HepG2 (cell line): ENCODE measurements around the gene MC1R. TPM values are rescaled to one million over a fixed set of nuclear protein-coding genes. Genes with fewer than 3 reads are reported as not detected.

Source experiments
- DBP ChIP-seq: sonication (generic); formaldehyde crosslinking; IDR thresholded peaks from 2 replicates; pipeline ENCODE4 v1.4.0; 2020; ENCODE audit warnings: missing genetic modification reagents; ENCODE audit errors: not compliant biosample characterization
- KLF11 ChIP-seq: IDR thresholded peaks from 2 replicates; pipeline ENCODE4 v1.6.1; 2016; ENCODE audit warnings: missing compliant biosample characterization
- MIER2 ChIP-seq: IDR thresholded peaks from 2 replicates; pipeline ENCODE4 v1.6.1; 2016; ENCODE audit warnings: missing biosample characterization, missing genetic modification reagents
- PHF5A ChIP-seq: IDR thresholded peaks from one replicate; pipeline ENCODE4 v1.6.1; 2018; ENCODE audit warnings: low read depth, missing genetic modification reagents; ENCODE audit not compliant: unreplicated experiment
- RFXAP ChIP-seq: sonication (generic); formaldehyde crosslinking; IDR thresholded peaks from 2 replicates; pipeline ENCODE4 v1.4.0; 2020; ENCODE audit warnings: missing genetic modification reagents, borderline replicate concordance
- SOX13 ChIP-seq, 3 experiments: fragments of 450-650 bp in 1 of 3; sonication (generic) in 1 of 3; formaldehyde crosslinking in 1 of 3; IDR thresholded peaks in 2 of 3; conservative IDR thresholded peaks in 1 of 3; 2 replicates each; pipeline versions ENCODE4 v1.5.0 to v1.6.1; 2016 to 2020; ENCODE audit warnings: antibody characterized with exemption in 1 of 3, mild to moderate bottlenecking in 1 of 3, missing compliant biosample characterization in 1 of 3, missing genetic modification reagents in 1 of 3, moderate library complexity in 1 of 3
- ZBTB1 ChIP-seq: sonication (generic); formaldehyde crosslinking; IDR thresholded peaks from 2 replicates; pipeline ENCODE4 v1.4.0; 2020; ENCODE audit warnings: missing genetic modification reagents, borderline replicate concordance
- ZBTB7B ChIP-seq: sonication (generic); formaldehyde crosslinking; IDR thresholded peaks from 2 replicates; pipeline ENCODE4 v1.4.0; 2020; ENCODE audit warnings: missing genetic modification reagents
- ZC3H13 ChIP-seq: sonication (generic); formaldehyde crosslinking; IDR thresholded peaks from 2 replicates; pipeline ENCODE4 v1.8.1; 2023; ENCODE audit warnings: mild to moderate bottlenecking, missing genetic modification reagents, moderate library complexity
- ZZZ3 ChIP-seq: sonication (generic); formaldehyde crosslinking; IDR thresholded peaks from 2 replicates; pipeline ENCODE4 v1.4.0; 2020; ENCODE audit warnings: missing genetic modification reagents, mild to moderate bottlenecking, borderline replicate concordance
- polyA plus RNA-seq, 8 experiments: library from polyadenylated mRNA; depleted of rRNA in 3 of 8; stranded (reverse) in 7 of 8; unstranded in 1 of 8; fragments of >200 nt; fragmentation: Illumina TruSeq in 4 of 8; extraction: Trizol in 4 of 8; gene quantifications; 2 replicates each; pipeline versions ENCODE4 v1.2.1 to v1.2.3, GENCODE V29; 2011 to 2016; ENCODE audit warnings: low read depth in 4 of 8, missing spikeins in 1 of 8, mixed read lengths in 1 of 8; ENCODE audit not compliant: insufficient read depth in 1 of 8
- total RNA-seq, 5 experiments: library from RNA; depleted of rRNA; stranded (reverse); fragments of >200 nt; fragmentation: Illumina TruSeq; extraction: Trizol; gene quantifications; 2 replicates each; pipeline ENCODE4 v1.2.3, GENCODE V29; 2016; ENCODE audit warnings: low read depth in 1 of 5
- TF ChIP-seq, protein P1 (sequence below): sonication (generic); formaldehyde crosslinking; IDR thresholded peaks from 2 replicates; pipeline ENCODE4 v1.4.0; 2020; ENCODE audit warnings: missing genetic modification reagents
- TF ChIP-seq, protein P2 (sequence below): sonication (generic); formaldehyde crosslinking; IDR thresholded peaks from 2 replicates; pipeline ENCODE4 v1.4.0; 2020; ENCODE audit warnings: mild to moderate bottlenecking, low read depth, missing genetic modification reagents
- TF ChIP-seq, protein P3 (sequence below): sonication (generic); formaldehyde crosslinking; IDR thresholded peaks from 2 replicates; pipeline ENCODE4 v1.5.1; 2020; ENCODE audit warnings: mild to moderate bottlenecking, moderate library complexity, missing genetic modification reagents
- TF ChIP-seq, protein P4 (sequence below): sonication (generic); formaldehyde crosslinking; IDR thresholded peaks from 2 replicates; pipeline ENCODE4 v1.5.0; 2020; ENCODE audit warnings: missing genetic modification reagents
- TF ChIP-seq, protein P5 (sequence below): sonication (generic); formaldehyde crosslinking; IDR thresholded peaks from 2 replicates; pipeline ENCODE4 v1.8.0; 2022; ENCODE audit warnings: low read depth, missing genetic modification reagents
- TF ChIP-seq, protein P6 (sequence below): sonication (generic); formaldehyde crosslinking; IDR thresholded peaks from 2 replicates; pipeline ENCODE4 v1.4.0; 2020; ENCODE audit warnings: mild to moderate bottlenecking, missing genetic modification reagents

The MC1R gene
- total and polyA plus RNA-seq, 2 of the 13 experiments (the other 11 are each of a cell fraction or from before 2014, with no cell fraction given) = 9.1 to 14.8 TPM

DNA sequence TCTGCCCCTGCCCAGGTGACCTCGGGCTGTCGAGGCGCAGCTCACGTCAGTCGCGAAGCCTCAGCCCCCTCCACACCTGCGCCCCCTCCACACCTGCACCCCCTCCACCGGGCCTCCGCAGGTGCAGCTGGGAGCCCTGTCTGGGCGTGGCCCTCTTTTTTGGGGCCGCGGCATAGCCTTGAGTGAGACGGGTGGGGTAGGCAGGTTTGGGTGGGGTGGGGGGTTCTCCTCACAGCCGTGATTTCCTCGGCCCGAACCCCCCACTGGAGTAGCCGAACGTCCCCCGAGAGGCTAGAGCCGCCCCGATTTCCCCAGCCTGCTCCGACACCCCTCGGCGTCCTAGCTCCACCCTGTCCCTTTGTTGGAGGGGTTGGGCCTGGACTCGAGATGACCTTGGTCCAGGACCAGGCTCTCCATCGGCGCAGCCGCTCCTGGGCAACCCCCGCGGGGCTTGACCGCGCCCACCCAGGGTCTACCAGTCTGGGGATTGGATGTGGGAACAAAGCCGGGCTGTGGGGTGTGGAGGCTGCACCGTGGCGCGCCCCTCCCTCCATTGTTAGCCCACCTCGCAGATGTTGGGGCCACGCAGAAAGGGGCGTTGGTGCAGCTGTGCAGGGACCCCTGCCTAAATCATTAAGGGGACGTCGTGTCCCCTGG lies 5.1 kb downstream of the MC1R start (continued):
- TF ChIP-seq, protein P1, sequence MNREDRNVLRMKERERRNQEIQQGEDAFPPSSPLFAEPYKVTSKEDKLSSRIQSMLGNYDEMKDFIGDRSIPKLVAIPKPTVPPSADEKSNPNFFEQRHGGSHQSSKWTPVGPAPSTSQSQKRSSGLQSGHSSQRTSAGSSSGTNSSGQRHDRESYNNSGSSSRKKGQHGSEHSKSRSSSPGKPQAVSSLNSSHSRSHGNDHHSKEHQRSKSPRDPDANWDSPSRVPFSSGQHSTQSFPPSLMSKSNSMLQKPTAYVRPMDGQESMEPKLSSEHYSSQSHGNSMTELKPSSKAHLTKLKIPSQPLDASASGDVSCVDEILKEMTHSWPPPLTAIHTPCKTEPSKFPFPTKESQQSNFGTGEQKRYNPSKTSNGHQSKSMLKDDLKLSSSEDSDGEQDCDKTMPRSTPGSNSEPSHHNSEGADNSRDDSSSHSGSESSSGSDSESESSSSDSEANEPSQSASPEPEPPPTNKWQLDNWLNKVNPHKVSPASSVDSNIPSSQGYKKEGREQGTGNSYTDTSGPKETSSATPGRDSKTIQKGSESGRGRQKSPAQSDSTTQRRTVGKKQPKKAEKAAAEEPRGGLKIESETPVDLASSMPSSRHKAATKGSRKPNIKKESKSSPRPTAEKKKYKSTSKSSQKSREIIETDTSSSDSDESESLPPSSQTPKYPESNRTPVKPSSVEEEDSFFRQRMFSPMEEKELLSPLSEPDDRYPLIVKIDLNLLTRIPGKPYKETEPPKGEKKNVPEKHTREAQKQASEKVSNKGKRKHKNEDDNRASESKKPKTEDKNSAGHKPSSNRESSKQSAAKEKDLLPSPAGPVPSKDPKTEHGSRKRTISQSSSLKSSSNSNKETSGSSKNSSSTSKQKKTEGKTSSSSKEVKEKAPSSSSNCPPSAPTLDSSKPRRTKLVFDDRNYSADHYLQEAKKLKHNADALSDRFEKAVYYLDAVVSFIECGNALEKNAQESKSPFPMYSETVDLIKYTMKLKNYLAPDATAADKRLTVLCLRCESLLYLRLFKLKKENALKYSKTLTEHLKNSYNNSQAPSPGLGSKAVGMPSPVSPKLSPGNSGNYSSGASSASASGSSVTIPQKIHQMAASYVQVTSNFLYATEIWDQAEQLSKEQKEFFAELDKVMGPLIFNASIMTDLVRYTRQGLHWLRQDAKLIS (CRISPR knock-in tag) = 0 out of 2 replicates have a peak, but pooled peaks have one; percentile 5
- TF ChIP-seq ZBTB7B (CRISPR knock-in tag) (peak; percentile 18; the same call in 1 of the 2 replicates), ZBTB1 (CRISPR knock-in tag) (no peak), RFXAP (CRISPR knock-in tag) (no peak), DBP (CRISPR knock-in tag) (no peak), ZC3H13 (peak; percentile 81; the same call in 1 of the 2 replicates), SOX13 (IDR thresholded peaks at IDR 0.05) (no peak), SOX13 (CRISPR knock-in tag; conservative IDR thresholded peaks at IDR 0.05 in 1 of 2, IDR thresholded peaks at IDR 0.05 in 1 of 2) (0 out of 4 replicates have a peak, but pooled peaks of 1 of the 2 experiments have one; percentile 16), KLF11 (CRISPR knock-in tag) (no peak), ZZZ3 (CRISPR knock-in tag) (no peak), PHF5A (CRISPR knock-in tag) (peak; percentile 20), MIER2 (CRISPR knock-in tag) (0 out of 2 replicates have a peak, but pooled peaks have one; percentile 2)
- TF ChIP-seq, protein P2, sequence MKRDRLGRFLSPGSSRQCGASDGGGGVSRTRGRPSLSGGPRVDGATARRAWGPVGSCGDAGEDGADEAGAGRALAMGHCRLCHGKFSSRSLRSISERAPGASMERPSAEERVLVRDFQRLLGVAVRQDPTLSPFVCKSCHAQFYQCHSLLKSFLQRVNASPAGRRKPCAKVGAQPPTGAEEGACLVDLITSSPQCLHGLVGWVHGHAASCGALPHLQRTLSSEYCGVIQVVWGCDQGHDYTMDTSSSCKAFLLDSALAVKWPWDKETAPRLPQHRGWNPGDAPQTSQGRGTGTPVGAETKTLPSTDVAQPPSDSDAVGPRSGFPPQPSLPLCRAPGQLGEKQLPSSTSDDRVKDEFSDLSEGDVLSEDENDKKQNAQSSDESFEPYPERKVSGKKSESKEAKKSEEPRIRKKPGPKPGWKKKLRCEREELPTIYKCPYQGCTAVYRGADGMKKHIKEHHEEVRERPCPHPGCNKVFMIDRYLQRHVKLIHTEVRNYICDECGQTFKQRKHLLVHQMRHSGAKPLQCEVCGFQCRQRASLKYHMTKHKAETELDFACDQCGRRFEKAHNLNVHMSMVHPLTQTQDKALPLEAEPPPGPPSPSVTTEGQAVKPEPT (CRISPR knock-in tag) = no peak
- TF ChIP-seq, protein P3, sequence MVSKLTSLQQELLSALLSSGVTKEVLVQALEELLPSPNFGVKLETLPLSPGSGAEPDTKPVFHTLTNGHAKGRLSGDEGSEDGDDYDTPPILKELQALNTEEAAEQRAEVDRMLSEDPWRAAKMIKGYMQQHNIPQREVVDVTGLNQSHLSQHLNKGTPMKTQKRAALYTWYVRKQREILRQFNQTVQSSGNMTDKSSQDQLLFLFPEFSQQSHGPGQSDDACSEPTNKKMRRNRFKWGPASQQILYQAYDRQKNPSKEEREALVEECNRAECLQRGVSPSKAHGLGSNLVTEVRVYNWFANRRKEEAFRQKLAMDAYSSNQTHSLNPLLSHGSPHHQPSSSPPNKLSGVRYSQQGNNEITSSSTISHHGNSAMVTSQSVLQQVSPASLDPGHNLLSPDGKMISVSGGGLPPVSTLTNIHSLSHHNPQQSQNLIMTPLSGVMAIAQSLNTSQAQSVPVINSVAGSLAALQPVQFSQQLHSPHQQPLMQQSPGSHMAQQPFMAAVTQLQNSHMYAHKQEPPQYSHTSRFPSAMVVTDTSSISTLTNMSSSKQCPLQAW (CRISPR knock-in tag) = peak; percentile 47; the same call in 1 of the 2 replicates
- TF ChIP-seq, protein P4, sequence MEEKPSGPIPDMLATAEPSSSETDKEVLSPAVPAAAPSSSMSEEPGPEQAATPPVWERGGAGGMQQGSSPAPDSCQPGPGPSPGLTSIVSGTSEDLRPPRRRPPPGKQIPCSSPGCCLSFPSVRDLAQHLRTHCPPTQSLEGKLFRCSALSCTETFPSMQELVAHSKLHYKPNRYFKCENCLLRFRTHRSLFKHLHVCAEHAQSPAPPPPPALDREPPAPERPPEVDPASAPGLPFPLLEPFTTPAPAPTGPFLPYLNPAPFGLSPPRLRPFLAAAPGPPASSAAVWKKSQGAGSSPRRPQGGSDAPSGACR = no peak
- TF ChIP-seq, protein P5, sequence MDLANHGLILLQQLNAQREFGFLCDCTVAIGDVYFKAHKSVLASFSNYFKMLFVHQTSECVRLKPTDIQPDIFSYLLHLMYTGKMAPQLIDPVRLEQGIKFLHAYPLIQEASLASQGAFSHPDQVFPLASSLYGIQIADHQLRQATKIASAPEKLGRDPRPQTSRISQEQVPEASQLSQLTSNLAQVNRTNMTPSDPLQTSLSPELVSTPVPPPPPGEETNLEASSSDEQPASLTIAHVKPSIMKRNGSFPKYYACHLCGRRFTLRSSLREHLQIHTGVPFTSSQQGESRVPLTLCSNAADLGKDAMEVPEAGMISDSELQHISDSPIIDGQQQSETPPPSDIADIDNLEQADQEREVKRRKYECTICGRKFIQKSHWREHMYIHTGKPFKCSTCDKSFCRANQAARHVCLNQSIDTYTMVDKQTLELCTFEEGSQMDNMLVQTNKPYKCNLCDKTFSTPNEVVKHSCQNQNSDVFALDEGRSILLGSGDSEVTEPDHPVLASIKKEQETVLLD = 0 out of 2 replicates have a peak, but pooled peaks have one; percentile 53
- TF ChIP-seq, protein P6, sequence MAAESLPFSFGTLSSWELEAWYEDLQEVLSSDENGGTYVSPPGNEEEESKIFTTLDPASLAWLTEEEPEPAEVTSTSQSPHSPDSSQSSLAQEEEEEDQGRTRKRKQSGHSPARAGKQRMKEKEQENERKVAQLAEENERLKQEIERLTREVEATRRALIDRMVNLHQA (CRISPR knock-in tag) = no peak
